ENCODE data around the gene CHST6.
"Not testable (repeated sequence)": the region's sequence is repeated elsewhere in the genome, so short reads cannot be mapped to it uniquely, and the experiment has no call there.

The CHST6 gene

GRCh38 chr16:75472908-75473877 lies 22.0 kb downstream of the CHST6 start:
- DNase-seq, result no peak

GRCh38 chr16:75471723-75472633 lies 23.3 kb downstream of the CHST6 start:
- DNase-seq, result peak; percentile 51

GRCh38 chr16:75466760-75467159 lies 28.5 kb downstream of the CHST6 start:
- DNase-seq, result no peak

- peak; percentile 99 for DNase-seq
These were observed 30.9 kb downstream of the CHST6 start, which contains the start of gene TMEM170A for GRCh38 chr16:75464122-75464918. Gene TMEM170A (minus strand): TSS chr16:75464689. CDS start chr16:75464600, 89 bp downstream.

GRCh38 chr16:75463389-75464121 lies 31.7 kb downstream of the CHST6 start:
- peak; percentile 48 for DNase-seq

GRCh38 chr16:75462806-75463205 lies 32.4 kb downstream of the CHST6 start:
- DNase-seq, result no peak

GRCh38 chr16:75461575-75461974 lies 33.7 kb downstream of the CHST6 start:
- DNase-seq, result no peak

- no peak for DNase-seq
These were observed 34.8 kb downstream of the CHST6 start for GRCh38 chr16:75460446-75460845.

- no peak for DNase-seq
These were observed 35.5 kb downstream of the CHST6 start for GRCh38 chr16:75459691-75460090.

GRCh38 chr16:75458439-75458838 lies 36.8 kb downstream of the CHST6 start:
- DNase-seq, result no peak

- no peak for DNase-seq
These were observed 37.2 kb downstream of the CHST6 start for GRCh38 chr16:75458029-75458428.

GRCh38 chr16:75457485-75458021 lies 37.7 kb downstream of the CHST6 start:
- DNase-seq, result no peak

GRCh38 chr16:75456971-75457370 lies 38.3 kb downstream of the CHST6 start:
- no peak for DNase-seq

GRCh38 chr16:75456486-75456885 lies 38.8 kb downstream of the CHST6 start:
- DNase-seq, result not testable (repeated sequence)

- DNase-seq, result no peak
These were observed 39.6 kb downstream of the CHST6 start for GRCh38 chr16:75455677-75456076.

- DNase-seq, result no peak
These were observed 42.6 kb downstream of the CHST6 start for GRCh38 chr16:75452464-75453190.

GRCh38 chr16:75446416-75446815 lies 48.8 kb downstream of the CHST6 start:
- no peak for DNase-seq

- no peak for DNase-seq
These were observed 49.9 kb downstream of the CHST6 start for GRCh38 chr16:75445298-75445697.

- DNase-seq, result no peak
These were observed 51.9 kb downstream of the CHST6 start for GRCh38 chr16:75443298-75443697.

- peak; percentile 31 for DNase-seq
These were observed 61.4 kb downstream of the CHST6 start for GRCh38 chr16:75433732-75434413.

Measured in stimulated activated CD8-positive, alpha-beta memory T cell treated with anti-CD3 and anti-CD28 coated beads, Interleukin-4, amount 100 ng/mL, for 48 hours (primary cell).